ENCODE results near the gene FNBP1. TPM values are rescaled to one million over a fixed set of nuclear protein-coding genes. Genes with fewer than 3 reads are reported as not detected.
A peak's percentile ranks its signal among the peaks of the same experiment; 100 is the strongest.

The FNBP1 gene
- total and polyA plus RNA-seq, 10 of the 15 experiments (the other 5 are each of a cell fraction or from before 2014, with no cell fraction given) = 64.5 to 353 (median 179) TPM

DNA sequence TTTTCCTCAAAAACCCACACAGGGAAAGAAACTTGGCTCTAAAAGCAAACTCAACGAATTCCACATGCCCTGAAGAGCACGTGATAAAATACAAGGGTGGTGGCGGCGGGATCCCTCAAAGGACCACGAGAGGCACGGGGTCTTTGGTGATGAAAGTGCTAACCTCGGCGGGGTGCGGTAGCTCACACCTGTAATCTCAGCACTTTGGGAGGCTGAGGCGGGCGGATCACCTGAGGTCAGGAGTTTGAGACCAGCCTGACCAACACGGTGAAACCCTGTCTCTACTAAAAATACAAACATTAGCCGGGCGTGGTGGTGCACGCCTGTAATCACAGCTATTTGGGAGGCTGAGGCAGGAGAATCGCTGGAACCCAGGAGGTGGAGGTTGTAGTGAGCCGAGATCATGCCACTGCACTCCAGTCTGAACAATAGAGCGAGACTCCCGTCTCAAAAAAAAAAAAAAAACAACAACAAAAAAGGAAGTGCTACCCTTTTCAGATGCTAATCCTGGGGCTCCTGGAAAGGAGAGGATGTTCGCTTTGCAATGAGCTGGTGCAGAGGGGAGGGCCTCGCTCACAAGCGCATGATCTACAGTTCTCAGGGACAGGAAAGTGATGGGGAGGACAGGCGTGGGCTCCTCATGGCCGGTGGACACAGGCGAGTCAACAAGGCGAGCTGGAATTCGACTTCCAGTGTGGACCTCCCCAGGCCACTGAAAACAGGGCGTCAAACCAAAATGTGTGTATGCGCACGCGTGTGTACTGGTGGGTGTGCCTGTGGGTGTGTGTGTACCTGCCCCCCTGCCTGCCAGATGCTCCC lies 153.7 kb downstream of the FNBP1 start (continued):
- TF ChIP-seq ZNF384 (IDR thresholded peaks at IDR 0.05; ENCODE audit: borderline replicate concordance, low read depth, low read length) (no peak), EGR1 (IDR thresholded peaks at IDR 0.05; ENCODE audit: borderline replicate concordance in 1 of 2, low read depth in 2 of 2, low read length in 2 of 2) (no peak), CBX5 (IDR thresholded peaks at IDR 0.05; ENCODE audit: low read depth) (no peak), YBX1 (IDR thresholded peaks at IDR 0.05) (0 out of 2 replicates have a peak, but pooled peaks have one; percentile 9), RB1 (IDR thresholded peaks at IDR 0.05; ENCODE audit: borderline replicate concordance) (no peak), CBX3 (IDR thresholded peaks at IDR 0.05; ENCODE audit: borderline replicate concordance, low read depth) (no peak), STAT1 (conservative IDR thresholded peaks at IDR 0.05) (no peak), PML (IDR thresholded peaks at IDR 0.05; ENCODE audit: low read length) (no peak), SREBF1 (IDR thresholded peaks at IDR 0.05; ENCODE audit: low read length) (no peak), MTA2 (IDR thresholded peaks at IDR 0.05; ENCODE audit: low read depth) (no peak), CREM (IDR thresholded peaks at IDR 0.05; ENCODE audit: low read depth) (no peak), ATF3 (IDR thresholded peaks at IDR 0.05; ENCODE audit: borderline replicate concordance, extremely low read depth, low read depth, low read length) (no peak), RELA (IDR thresholded peaks at IDR 0.05; ENCODE audit: borderline replicate concordance, partially characterized antibody) (no peak), ZNF592 (IDR thresholded peaks at IDR 0.05) (0 out of 2 replicates have a peak, but pooled peaks have one; percentile 2), HSF1 (IDR thresholded peaks at IDR 0.05; ENCODE audit: low read depth, low read length) (no peak), GABPA (IDR thresholded peaks at IDR 0.05; ENCODE audit: low read depth) (no peak), NRF1 (conservative IDR thresholded peaks at IDR 0.05; ENCODE audit: low read depth, low read length) (no peak), NR2C1 (IDR thresholded peaks at IDR 0.05) (no peak), IRF4 (IDR thresholded peaks at IDR 0.05; ENCODE audit: low read depth, low read length) (no peak), RAD51 (IDR thresholded peaks at IDR 0.05) (peak; percentile 39; the same call in 1 of the 2 replicates), JUND (IDR thresholded peaks at IDR 0.05; ENCODE audit: low read depth, low read length) (no peak), POLR2AphosphoS2 (IDR thresholded peaks at IDR 0.05; ENCODE audit: low read depth, low read length) (no peak), MYB (IDR thresholded peaks at IDR 0.05; ENCODE audit: borderline replicate concordance, low read depth, low read length) (no peak)
- TF ChIP-seq, protein P1, sequence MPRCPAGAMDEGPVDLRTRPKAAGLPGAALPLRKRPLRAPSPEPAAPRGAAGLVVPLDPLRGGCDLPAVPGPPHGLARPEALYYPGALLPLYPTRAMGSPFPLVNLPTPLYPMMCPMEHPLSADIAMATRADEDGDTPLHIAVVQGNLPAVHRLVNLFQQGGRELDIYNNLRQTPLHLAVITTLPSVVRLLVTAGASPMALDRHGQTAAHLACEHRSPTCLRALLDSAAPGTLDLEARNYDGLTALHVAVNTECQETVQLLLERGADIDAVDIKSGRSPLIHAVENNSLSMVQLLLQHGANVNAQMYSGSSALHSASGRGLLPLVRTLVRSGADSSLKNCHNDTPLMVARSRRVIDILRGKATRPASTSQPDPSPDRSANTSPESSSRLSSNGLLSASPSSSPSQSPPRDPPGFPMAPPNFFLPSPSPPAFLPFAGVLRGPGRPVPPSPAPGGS (IDR thresholded peaks at IDR 0.05; ENCODE audit: borderline replicate concordance, insufficient read depth, low read depth, low read length, poor library complexity, severe bottlenecking) = no peak
